HG03469 (cell line): Measurements from ENCODE around the gene ST6GALNAC5.

Source experiments
- ATAC-seq: cut with Tn5 transposase; IDR thresholded peaks from one replicate; pipeline ENCODE4 v1.9.1; 2021; ENCODE audit warnings: mild to moderate bottlenecking, moderate library complexity, moderate number of reproducible peaks; ENCODE audit not compliant: unreplicated experiment

Gene ST6GALNAC5

DNA sequence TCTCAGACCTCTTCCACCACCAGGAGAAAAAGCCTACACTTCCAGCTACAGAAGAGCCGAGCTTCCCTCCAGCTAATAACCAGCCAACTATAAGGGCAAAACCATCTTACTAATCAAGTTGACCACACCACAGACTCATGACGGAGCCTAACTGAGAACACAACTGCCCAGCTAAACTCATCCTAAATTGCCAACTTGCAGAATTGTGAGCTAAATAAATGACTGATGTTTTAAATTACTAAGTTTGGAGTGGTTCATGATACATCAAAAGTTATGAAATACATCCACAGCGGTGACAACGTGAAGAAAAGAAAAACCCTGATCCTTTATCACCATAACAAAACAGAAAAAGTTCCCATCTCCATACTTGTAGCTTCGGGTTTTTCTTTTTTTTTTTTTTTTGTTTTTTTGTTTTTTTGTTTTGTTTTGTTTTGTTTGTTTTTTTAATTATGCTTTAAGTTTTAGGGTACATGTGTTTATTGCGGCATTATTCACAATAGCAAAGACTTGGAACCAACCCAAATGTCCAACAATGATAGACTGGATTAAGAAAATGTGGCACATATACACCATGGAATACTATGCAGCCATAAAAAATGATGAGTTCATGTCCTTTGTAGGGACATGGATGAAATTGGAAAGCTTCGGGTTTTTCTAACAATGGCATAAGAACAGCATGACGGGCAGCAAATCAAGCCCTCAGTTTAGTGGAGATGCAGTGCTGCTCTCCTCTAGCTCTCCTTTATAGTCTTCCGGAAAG is 229.4 kb downstream of the ST6GALNAC5 start:
- ATAC-seq: no peak

DNA sequence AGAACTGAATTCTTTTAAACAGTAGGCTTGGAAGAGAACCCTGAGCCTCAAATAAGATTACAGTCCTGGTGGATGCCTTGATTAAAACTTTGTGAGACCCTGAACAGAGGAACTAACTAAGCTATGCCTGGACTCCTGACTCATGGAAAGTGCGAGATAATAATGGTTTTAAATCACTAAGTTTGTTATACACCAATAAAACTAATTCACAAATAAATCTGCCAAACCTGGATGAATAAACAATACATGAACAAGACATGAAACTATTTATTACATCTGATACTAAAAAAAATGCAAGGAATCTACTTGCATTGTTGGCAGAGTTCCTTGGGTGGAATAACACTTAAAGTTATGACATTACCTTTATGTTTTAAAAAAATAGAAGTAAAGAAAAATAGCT is 233.6 kb downstream of the ST6GALNAC5 start:
- no peak for ATAC-seq

DNA sequence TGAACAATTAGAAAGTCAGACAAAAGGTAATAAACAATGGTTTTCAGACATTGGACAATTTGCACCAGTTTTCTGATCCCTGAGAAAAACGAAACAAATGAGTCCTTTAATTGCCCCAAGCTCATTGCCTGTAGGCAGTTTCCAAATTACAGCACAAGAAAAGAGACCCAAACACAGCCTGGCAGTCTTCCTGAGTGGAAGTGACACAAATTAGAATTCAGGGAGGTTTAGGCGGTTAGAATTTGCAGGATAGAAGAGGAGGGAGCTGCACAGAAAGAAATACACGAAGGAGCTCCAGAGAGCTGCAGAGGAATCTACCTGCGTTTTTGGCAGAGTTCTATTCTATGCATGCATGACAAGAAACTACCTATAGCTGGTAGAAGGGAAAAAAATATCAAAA is 236.2 kb downstream of the ST6GALNAC5 start:
- ATAC-seq: no peak

DNA sequence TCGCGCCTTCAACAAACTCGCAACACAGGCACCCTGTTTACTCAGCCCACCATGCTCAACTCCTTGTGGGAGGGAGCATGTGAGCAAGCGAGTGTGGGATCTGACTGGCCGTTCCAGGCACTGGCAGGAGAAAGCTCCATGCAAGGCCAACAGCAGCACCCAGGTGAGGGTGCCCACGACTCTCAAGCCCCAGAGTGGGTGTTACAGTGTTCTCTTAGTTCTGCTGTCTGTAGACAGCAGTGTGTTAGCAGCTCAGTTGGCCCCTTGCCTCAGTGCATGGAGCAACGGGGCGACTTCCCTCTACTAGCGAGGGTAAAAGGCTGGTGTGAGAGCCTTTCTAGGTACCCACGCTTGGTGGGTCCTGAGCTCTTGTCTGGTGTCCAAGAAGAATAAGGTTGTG is 237.4 kb downstream of the ST6GALNAC5 start:
- no peak for ATAC-seq
